ENCODE results near the gene SLC35G3.

GRCh38 chr17:35241520-35241919 is 47.3 kb upstream of the SLC35G3 start:
- TF ChIP-seq CTCF (IDR thresholded peaks at IDR 0.05), result no peak
- no peak for TF ChIP-seq POLR2A (IDR thresholded peaks at IDR 0.05)

All from Peyer's patch (tissue), 4 donors.